ENCODE measurements around the gene GUCA2B.

DNA sequence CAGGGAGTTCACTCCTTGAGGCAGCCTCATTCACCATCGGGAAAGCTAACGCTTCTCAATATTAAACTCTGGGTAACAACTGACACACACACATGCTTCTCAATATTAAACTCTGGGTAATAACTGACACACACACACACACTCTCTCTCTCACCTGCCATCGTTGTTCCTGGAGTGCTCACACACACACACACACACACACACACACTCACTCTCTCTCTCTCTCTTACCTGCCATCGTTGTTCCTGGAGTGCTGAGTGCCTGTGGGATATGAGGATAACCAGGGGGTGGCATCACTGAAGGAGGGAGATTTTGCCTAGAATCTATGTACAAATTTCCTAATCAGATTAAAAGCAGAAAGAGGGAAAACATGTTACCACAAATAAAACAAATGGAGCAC lies 28.5 kb downstream of the GUCA2B start:
- TF ChIP-seq, protein P1, sequence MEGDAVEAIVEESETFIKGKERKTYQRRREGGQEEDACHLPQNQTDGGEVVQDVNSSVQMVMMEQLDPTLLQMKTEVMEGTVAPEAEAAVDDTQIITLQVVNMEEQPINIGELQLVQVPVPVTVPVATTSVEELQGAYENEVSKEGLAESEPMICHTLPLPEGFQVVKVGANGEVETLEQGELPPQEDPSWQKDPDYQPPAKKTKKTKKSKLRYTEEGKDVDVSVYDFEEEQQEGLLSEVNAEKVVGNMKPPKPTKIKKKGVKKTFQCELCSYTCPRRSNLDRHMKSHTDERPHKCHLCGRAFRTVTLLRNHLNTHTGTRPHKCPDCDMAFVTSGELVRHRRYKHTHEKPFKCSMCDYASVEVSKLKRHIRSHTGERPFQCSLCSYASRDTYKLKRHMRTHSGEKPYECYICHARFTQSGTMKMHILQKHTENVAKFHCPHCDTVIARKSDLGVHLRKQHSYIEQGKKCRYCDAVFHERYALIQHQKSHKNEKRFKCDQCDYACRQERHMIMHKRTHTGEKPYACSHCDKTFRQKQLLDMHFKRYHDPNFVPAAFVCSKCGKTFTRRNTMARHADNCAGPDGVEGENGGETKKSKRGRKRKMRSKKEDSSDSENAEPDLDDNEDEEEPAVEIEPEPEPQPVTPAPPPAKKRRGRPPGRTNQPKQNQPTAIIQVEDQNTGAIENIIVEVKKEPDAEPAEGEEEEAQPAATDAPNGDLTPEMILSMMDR (IDR thresholded peaks at IDR 0.05): no peak
- no peak for TF ChIP-seq POLR2AphosphoS5 (IDR thresholded peaks at IDR 0.05; ENCODE audit: low read depth, low read length)
- TF ChIP-seq, protein P2, sequence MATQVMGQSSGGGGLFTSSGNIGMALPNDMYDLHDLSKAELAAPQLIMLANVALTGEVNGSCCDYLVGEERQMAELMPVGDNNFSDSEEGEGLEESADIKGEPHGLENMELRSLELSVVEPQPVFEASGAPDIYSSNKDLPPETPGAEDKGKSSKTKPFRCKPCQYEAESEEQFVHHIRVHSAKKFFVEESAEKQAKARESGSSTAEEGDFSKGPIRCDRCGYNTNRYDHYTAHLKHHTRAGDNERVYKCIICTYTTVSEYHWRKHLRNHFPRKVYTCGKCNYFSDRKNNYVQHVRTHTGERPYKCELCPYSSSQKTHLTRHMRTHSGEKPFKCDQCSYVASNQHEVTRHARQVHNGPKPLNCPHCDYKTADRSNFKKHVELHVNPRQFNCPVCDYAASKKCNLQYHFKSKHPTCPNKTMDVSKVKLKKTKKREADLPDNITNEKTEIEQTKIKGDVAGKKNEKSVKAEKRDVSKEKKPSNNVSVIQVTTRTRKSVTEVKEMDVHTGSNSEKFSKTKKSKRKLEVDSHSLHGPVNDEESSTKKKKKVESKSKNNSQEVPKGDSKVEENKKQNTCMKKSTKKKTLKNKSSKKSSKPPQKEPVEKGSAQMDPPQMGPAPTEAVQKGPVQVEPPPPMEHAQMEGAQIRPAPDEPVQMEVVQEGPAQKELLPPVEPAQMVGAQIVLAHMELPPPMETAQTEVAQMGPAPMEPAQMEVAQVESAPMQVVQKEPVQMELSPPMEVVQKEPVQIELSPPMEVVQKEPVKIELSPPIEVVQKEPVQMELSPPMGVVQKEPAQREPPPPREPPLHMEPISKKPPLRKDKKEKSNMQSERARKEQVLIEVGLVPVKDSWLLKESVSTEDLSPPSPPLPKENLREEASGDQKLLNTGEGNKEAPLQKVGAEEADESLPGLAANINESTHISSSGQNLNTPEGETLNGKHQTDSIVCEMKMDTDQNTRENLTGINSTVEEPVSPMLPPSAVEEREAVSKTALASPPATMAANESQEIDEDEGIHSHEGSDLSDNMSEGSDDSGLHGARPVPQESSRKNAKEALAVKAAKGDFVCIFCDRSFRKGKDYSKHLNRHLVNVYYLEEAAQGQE (IDR thresholded peaks at IDR 0.05; ENCODE audit: insufficient read depth in 1 of 2, low read depth in 2 of 2, low read length in 1 of 2): no peak
